HFFc6 (cell line): ENCODE results near the gene PTBP1. TPM values are rescaled to one million over a fixed set of nuclear protein-coding genes. Genes with fewer than 3 reads are reported as not detected.

Experiments used
- DNase-seq: peaks from one replicate; pipeline ENCODE4 v3.0.0-alpha.2; 2018
- H3K27ac Mint-ChIP-seq: 2 replicates; pipeline ENCODE4 v1.8.0; 2020; ENCODE audit warnings: mild to moderate bottlenecking, mixed read lengths
- H3K27me3 Mint-ChIP-seq: 2 replicates; pipeline ENCODE4 v1.8.0; 2021; ENCODE audit warnings: mild to moderate bottlenecking, moderate library complexity, mixed read lengths; ENCODE audit not compliant: insufficient read depth
- H3K36me3 Mint-ChIP-seq: 2 replicates; pipeline ENCODE4 v1.8.0; 2021; ENCODE audit warnings: low read depth, mixed read lengths
- H3K4me1 Mint-ChIP-seq: 2 replicates; pipeline ENCODE4 v1.8.0; 2020; ENCODE audit warnings: low read depth, mixed read lengths
- H3K4me3 Mint-ChIP-seq: 2 replicates; pipeline ENCODE4 v1.8.0; 2020; ENCODE audit warnings: mild to moderate bottlenecking, moderate library complexity, mixed read lengths
- H3K9me3 Mint-ChIP-seq: 2 replicates; pipeline ENCODE4 v1.8.0; 2020; ENCODE audit warnings: mild to moderate bottlenecking, mixed read lengths
- total RNA-seq, 6 experiments: library from RNA; stranded (reverse); fragmentation: NEBNext Ultra II Directional; extraction: Animal tissue kit (Norgen Biotek cat#: 25700); gene quantifications; 2 replicates in 1 of 6; 3 replicates in 5 of 6; pipeline ENCODE4 v1.2.3, GENCODE V29; 2021
- TF ChIP-seq, protein P1 (sequence below): fragments of 200-600 bp; sonication (generic); IDR thresholded peaks from 2 replicates; pipeline ENCODE4 v1.5.0; 2021; ENCODE audit warnings: antibody characterized with exemption, mild to moderate bottlenecking

Gene PTBP1
- total RNA-seq, 6 experiments from 2014 or later = 307 to 421 (median 380) TPM

DNA sequence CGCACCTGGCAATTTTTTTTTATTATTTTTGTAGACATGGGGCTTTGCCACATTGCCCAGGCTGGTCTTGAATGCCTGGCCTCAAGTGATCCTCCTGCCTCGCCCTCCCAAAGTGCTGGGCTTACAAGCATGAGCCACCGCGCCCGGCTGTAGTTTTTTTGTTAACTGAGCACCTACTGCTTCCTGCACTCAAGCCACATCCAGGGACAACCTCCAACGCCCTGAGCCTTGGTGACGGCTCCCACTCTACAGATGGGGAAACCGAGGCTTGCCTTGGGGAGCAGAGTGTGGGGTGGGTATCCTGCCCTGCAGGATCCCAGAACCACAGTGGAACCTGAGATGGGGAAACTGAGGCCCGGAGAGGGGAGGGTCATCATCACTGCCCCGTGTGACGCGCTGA, 57.9 kb downstream of the PTBP1 start:
- H3K4me1 Mint-ChIP-seq = no peaks in the 10 kb centered on the region
- no peaks in the 10 kb centered on the region for H3K36me3 Mint-ChIP-seq
- no peak for DNase-seq
- H3K4me3 Mint-ChIP-seq = no peak overlapping the region
- peaks cover 4% of the 10 kb centered on the region; the same call in 1 of the 2 replicates for H3K27me3 Mint-ChIP-seq
- H3K27ac Mint-ChIP-seq = no peak overlapping the region
- TF ChIP-seq, protein P1, sequence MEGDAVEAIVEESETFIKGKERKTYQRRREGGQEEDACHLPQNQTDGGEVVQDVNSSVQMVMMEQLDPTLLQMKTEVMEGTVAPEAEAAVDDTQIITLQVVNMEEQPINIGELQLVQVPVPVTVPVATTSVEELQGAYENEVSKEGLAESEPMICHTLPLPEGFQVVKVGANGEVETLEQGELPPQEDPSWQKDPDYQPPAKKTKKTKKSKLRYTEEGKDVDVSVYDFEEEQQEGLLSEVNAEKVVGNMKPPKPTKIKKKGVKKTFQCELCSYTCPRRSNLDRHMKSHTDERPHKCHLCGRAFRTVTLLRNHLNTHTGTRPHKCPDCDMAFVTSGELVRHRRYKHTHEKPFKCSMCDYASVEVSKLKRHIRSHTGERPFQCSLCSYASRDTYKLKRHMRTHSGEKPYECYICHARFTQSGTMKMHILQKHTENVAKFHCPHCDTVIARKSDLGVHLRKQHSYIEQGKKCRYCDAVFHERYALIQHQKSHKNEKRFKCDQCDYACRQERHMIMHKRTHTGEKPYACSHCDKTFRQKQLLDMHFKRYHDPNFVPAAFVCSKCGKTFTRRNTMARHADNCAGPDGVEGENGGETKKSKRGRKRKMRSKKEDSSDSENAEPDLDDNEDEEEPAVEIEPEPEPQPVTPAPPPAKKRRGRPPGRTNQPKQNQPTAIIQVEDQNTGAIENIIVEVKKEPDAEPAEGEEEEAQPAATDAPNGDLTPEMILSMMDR = no peak
- H3K9me3 Mint-ChIP-seq = no peaks in the 10 kb centered on the region

DNA sequence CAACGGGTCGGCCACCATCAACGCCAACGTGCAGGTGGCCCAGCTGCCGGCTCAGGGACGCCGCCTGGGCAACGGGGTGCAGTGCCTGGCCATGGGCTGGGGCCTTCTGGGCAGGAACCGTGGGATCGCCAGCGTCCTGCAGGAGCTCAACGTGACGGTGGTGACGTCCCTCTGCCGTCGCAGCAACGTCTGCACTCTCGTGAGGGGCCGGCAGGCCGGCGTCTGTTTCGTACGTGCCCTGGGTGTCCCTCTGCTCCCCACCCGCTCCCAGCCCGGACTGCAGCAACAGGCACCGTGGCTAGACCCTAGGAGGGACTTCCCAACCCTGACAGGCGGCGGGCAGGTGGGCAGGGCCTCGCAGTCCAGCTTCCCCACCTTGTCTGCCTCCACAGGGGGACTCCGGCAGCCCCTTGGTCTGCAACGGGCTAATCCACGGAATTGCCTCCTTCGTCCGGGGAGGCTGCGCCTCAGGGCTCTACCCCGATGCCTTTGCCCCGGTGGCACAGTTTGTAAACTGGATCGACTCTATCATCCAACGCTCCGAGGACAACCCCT, 58.4 kb downstream of the PTBP1 start:
- no peak overlapping the region for H3K27ac Mint-ChIP-seq
- H3K4me1 Mint-ChIP-seq = no peaks in the 10 kb centered on the region
- H3K36me3 Mint-ChIP-seq = no peaks in the 10 kb centered on the region
- DNase-seq = no peak
- TF ChIP-seq, protein P1 = no peak
- H3K4me3 Mint-ChIP-seq = no peak overlapping the region
- peaks cover 4% of the 10 kb centered on the region; the same call in 1 of the 2 replicates for H3K27me3 Mint-ChIP-seq
- no peaks in the 10 kb centered on the region for H3K9me3 Mint-ChIP-seq

DNA sequence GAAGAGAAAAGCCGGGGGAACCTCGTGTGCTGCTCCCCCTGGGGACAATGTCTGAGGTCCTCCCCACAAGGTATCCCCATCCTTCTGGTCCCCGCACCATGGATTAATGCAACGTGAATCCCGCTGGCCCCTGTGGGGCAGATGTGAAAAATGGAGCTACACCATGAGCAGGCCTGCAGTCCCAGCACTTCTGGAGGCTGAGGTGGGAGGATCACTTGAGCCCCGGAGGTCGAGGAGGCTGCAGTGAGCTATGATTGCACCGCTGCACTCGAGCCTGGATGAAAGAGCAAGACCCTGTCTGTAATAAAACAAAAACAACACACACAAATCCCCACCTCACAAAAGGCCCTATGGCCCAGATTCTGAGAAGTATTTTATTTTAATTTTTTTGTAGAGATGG, 61.0 kb downstream of the PTBP1 start:
- Mint-ChIP-seq H3K36me3 (no peaks in the 10 kb centered on the region), H3K4me3 (no peak overlapping the region), H3K9me3 (0 out of 2 replicates have a peak, but pooled peaks cover 3% of the 10 kb centered on the region), H3K27me3 (peaks cover 4% of the 10 kb centered on the region; the same call in 1 of the 2 replicates), H3K4me1 (no peaks in the 10 kb centered on the region; the same call in 1 of the 2 replicates), H3K27ac (no peak overlapping the region)
- no peak for DNase-seq
- TF ChIP-seq, protein P1 = no peak

DNA sequence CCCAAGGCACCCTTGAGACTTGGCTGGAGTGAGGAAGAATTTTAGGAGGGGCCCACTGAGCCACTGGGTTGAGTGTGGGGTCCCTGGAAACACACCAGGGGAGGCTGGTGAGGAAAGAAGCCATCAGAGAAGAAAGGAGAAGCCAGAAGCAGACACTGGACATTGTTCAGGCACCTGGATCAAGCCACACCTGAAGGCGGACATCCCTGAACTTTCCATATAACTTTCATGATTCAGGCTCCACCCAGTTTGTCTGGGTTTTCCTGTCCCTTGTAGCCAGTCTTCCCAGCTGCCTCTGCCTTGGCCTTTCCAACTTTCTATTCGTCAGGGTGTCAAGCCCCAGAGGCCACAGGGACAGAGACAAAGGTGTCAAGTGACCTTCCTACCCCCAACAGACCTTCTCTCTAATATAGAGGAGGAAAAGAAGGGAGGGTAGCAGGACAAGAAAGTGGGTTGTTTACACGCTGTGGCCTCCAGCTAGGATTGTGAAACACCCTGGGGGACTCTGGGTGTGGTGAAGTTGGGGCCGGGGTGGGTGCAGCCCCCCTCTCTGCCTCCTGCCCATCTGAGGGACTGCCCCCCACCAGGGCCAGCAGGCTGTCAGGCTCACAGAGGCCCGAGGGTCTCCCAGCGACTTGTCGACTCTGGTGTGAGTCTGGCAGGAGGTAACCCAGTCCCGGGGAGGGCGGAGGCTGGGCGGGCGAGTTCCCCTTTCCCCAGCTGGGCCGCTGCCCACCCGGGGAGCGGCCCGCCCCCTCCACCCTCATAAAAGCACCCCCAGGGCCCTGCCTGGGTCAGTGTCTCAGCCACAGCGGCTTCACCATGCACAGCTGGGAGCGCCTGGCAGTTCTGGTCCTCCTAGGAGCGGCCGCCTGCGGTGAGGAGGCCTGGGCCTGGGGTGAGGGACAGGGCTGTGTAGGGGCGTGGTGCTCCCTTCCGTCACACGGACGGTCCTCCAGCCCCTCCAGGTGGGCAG, 61.9 kb downstream of the PTBP1 start, which contains the start of gene CFD:
CFD (plus strand) TSS at position 797 of the 976 bp plus-strand sequence; CDS start at position 823, 26 bp downstream.
- DNase-seq = no peak

DNA sequence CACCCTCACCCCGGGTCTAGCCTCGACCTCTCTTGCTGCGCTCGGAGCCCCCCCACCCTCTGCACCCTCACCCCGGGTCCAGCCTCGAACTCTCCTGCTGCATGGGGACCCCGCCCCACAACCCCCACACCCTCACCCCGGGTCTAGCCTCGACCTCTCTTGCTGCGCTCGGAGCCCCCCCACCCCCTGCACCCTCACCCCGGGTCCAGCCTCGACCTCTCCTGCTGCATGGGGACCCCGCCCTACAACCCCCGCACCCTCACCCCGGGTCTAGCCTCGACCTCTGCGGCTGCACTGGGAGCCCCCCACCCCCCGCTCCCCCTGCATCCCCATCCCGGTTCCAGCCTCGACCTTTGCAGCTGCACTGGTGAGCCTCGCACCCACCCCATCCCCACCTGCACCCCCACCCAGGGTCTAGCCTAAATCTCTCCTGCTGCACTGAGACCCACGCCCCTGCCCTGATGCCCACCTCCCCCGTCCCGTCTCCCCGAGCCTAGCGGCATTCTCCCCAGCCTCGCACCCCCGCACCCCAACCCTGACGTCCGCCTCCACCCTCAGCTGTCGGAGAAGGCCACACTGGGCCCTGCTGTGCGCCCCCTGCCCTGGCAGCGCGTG, 64.0 kb downstream of the PTBP1 start:
- no peak for DNase-seq
- Mint-ChIP-seq H3K4me3 (no peak overlapping the region), H3K4me1 (no peaks in the 10 kb centered on the region; the same call in 1 of the 2 replicates), H3K27ac (no peak overlapping the region), H3K36me3 (0 out of 2 replicates have a peak, but pooled peaks cover 4% of the 10 kb centered on the region), H3K9me3 (0 out of 2 replicates have a peak, but pooled peaks cover 3% of the 10 kb centered on the region), H3K27me3 (peaks cover 4% of the 10 kb centered on the region; the same call in 1 of the 2 replicates)
- TF ChIP-seq, protein P1 = no peak

More for the DNA sequence above, 61.9 kb downstream of the PTBP1 start, which contains the start of gene CFD:
- H3K36me3 Mint-ChIP-seq = no peaks in the 10 kb centered on the region
- peaks cover 4% of the 10 kb centered on the region; the same call in 1 of the 2 replicates for H3K27me3 Mint-ChIP-seq
- no peak within 1 kb of the TSS for H3K4me3 Mint-ChIP-seq
- TF ChIP-seq, protein P1 = no peak
- H3K9me3 Mint-ChIP-seq = 0 out of 2 replicates have a peak, but pooled peaks cover 3% of the 10 kb centered on the region
- no peak within 1 kb of the TSS for H3K27ac Mint-ChIP-seq
- no peaks in the 10 kb centered on the region; the same call in 1 of the 2 replicates for H3K4me1 Mint-ChIP-seq
